Omental fat pad (tissue), 4 donors: ENCODE data around the gene HTATSF1. TPM values are rescaled to one million over a fixed set of nuclear protein-coding genes. Genes with fewer than 3 reads are reported as not detected.

Source experiments
- ATAC-seq: fragments of 150-250 bp; one replicate; pipeline ENCODE4 v1.9.1; 2016; ENCODE audit warnings: mild to moderate bottlenecking, moderate library complexity; ENCODE audit not compliant: low FRiP score
- DNase-seq: peaks from one replicate; pipeline ENCODE4 v3.0.0-alpha.2; 2019; ENCODE audit warnings: low spot score
- CTCF ChIP-seq, 3 donors: fragments of 450-650 bp; IDR thresholded peaks; one replicate each; pipeline ENCODE4 v1.5.1; 2016 to 2017; ENCODE audit warnings: antibody characterized with exemption in 3 of 3, mild to moderate bottlenecking in 3 of 3, moderate library complexity in 2 of 3
- small RNA-seq: library from RNA; depleted of rRNA; stranded (forward); fragments of <200 nt; gene quantifications from one replicate; pipeline ENCODE3, GENCODE V24; 2016
- total RNA-seq, 4 donors: library from RNA; depleted of rRNA; stranded (reverse); fragments of >200 nt; gene quantifications; one replicate each; pipeline ENCODE4 v1.1.0, GENCODE V29; 2016

Gene HTATSF1
- total RNA-seq, 4 donors from 2014 or later: 42.6 to 55.7 (median 49.2) TPM

GRCh38 chrX:136542281-136542680 is 44.9 kb downstream of the HTATSF1 start:
- DNase-seq: no peak
- TF ChIP-seq CTCF (IDR thresholded peaks at IDR 0.05): no peak
- ATAC-seq: no peak

GRCh38 chrX:136546371-136546781 is 49.0 kb downstream of the HTATSF1 start:
- DNase-seq (no peak), ATAC-seq (no peak)
- TF ChIP-seq CTCF (IDR thresholded peaks at IDR 0.05): no peak

- no peak for ATAC-seq
- no peak for DNase-seq
- TF ChIP-seq CTCF (IDR thresholded peaks at IDR 0.05): no peak
Measured at GRCh38 chrX:136549226-136549625, 51.8 kb downstream of the HTATSF1 start.

GRCh38 chrX:136551410-136551809 is 54.0 kb downstream of the HTATSF1 start:
- ATAC-seq: no peak
- TF ChIP-seq CTCF (IDR thresholded peaks at IDR 0.05): no peak
- DNase-seq: no peak

- ATAC-seq: no peak
- no peak for TF ChIP-seq CTCF (IDR thresholded peaks at IDR 0.05)
- no peak for DNase-seq
Measured at GRCh38 chrX:136555694-136556093, 58.3 kb downstream of the HTATSF1 start.

Small RNA genes lying within 50 kb of the gene (small RNA-seq; reads per million reads assigned to genes)
- not detected for gene MIR934

Other genes starting within 250 kb of the HTATSF1 start
- 10 to 100 TPM; 16.5 to 29.8 (median 23.2) TPM for gene MAP7D3, start 246.2 kb upstream of the HTATSF1 start, total RNA-seq
- under 1 TPM; under 0.01 to 0.38 (median 0.13) TPM for gene ADGRG4, start 196.6 kb upstream of the HTATSF1 start, total RNA-seq
- not detected for gene BRS3, start 9.6 kb upstream of the HTATSF1 start, total RNA-seq
- gene VGLL1, start 34.6 kb downstream of the HTATSF1 start, total RNA-seq: not detected
- 1 to 10 TPM in 1 of 4 donors, under 1 TPM in 2, not detected in 1; 0.36 to 1.4 (median 0.50) TPM for gene CD40LG, start 150.6 kb downstream of the HTATSF1 start, total RNA-seq